Right hindlimb (tissue), 1 donor: ENCODE results near the gene GPANK1.
A peak's percentile ranks its signal among the peaks of the same experiment; 100 is the strongest.

Experiments
- DNase-seq: peaks from one replicate; pipeline ENCODE4 v3.0.0-alpha.2; 2018

The GPANK1 gene

DNA sequence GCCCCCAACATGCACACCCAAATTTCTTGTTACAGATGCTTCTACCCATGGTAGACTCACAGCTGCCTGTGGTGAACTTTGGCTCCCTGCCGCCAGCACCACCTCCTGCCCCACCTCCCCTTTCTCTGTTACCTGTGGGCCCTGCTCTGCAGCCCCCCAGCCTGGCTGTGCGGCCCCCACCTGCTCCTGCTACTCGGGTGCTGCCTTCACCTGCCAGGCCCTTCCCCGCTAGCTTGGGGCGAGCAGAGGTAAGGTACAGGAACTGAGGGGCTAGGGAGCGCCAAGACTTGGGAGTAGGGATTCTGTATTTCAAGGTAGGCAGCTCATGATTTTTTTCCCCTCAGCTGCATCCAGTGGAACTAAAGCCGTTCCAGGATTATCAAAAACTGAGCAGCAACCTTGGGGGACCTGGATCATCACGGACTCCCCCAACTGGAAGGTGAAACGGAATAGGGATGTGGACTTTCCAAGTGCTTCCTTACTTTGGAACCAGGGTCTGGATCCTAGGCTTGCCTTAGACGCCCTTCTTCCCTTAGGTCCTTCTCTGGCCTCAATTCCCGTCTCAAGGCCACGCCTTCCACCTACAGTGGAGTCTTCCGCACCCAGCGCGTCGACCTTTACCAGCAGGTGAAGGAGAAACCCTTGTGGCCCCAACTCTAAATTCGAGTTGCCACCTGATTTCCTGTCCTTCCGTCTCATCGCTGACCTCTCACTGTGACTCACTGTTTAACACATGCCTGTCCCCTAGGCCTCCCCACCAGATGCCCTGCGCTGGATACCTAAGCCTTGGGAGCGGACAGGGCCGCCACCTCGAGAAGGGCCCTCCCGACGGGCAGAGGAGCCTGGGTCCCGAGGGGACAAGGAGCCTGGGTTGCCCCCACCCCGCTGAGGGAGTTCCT is 27.9 kb downstream of the GPANK1 start:
- no peak for DNase-seq

DNA sequence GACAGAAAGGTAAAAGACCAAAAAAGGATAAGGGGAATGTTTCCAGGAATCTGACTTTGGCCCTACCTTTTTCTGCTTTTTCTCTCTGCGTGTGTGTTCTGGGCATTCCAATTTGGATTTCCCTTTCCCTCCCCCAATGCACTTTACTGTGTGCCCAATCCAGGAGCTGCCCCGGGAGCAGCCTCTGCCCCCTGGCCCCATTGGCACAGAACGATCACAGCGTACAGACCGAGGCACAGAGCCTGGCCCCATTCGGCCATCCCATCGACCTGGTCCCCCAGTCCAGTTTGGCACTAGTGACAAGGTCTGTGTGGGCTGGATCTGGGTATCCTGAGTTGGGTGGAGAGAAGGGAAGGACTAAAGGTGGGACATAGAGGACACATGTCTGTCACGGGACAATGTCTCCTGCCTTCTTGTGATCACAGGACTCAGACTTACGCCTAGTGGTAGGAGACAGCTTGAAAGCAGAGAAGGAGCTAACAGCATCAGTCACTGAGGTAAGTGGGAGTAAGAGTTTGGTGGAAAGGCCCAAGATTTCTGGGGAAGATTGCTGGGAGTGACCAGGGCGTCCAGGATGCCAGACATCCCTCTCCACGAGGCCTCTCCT is 29.7 kb downstream of the GPANK1 start:
- DNase-seq, result no peak

DNA sequence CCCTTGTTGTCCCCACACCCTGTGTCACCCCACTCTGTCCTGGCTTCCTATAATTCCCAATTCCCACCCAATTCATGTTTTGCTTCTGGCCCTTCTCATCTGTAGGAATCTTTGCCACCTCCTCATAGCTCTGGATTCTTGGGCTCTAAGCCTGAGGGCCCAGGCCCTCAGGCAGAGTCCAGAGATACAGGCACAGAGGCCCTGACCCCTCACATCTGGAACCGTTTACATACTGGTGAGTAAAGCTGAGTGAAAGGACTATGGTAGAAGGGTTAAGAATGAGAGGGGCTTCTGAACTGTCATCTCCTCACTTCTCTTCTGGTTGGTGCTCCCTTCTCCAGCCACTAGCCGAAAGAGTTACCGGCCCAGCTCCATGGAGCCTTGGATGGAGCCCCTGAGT is 30.7 kb downstream of the GPANK1 start:
- no peak for DNase-seq

DNA sequence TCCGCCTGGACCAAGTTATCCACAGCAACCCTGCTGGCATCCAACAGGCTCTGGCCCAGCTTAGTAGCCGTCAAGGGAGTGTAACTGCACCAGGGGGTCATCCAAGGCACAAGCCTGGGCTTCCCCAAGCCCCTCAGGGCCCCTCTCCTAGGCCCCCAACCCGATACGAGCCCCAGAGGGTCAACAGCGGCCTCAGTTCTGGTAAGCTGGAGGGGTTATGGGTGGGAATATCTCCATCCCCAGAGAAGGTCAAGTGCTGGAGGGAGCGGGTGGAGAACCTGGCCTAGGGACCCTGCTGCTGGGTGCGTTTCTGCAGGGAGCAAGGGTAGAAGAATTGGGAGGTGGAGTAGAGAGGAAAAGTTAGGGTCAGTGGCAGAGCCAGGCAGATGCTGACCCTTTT is 31.4 kb downstream of the GPANK1 start:
- no peak for DNase-seq

DNA sequence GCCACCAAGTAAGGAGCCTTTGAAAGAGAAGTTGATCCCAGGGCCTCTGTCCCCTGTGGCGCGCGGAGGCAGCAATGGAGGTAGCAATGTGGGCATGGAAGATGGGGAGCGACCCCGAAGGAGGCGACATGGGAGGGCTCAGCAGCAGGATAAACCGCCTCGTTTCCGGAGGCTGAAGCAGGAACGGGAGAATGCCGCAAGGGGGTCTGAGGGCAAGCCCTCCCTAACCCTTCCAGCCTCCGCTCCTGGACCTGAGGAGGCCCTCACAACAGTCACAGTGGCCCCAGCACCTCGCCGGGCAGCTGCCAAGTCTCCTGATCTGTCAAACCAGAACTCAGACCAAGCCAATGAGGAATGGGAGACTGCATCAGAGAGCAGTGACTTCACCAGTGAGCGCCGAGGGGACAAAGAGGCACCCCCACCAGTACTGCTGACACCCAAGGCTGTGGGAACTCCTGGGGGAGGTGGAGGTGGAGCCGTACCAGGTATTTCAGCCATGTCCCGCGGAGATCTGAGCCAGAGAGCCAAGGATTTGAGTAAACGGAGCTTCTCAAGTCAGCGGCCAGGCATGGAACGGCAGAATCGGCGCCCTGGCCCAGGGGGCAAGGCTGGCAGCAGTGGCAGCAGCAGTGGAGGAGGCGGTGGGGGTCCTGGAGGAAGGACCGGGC is 32.4 kb downstream of the GPANK1 start:
- no peak for DNase-seq

DNA sequence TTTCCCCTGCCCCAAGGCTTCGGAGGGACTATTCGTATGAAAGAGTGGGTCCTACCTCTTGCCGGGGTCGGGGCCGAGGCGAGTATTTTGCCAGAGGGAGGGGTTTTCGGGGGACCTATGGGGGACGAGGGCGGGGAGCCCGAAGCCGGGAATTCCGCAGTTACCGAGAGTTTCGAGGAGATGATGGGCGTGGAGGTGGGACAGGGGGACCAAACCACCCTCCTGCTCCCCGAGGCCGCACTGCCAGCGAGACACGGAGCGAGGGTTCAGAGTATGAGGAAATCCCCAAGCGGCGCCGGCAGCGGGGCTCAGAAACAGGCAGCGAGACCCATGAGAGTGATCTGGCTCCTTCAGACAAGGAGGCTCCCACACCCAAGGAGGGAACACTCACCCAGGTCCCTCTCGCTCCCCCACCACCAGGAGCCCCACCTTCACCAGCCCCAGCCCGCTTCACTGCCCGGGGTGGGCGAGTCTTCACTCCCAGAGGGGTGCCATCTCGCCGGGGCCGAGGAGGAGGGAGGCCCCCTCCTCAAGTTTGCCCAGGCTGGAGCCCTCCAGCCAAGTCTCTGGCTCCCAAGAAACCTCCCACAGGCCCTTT is 33.0 kb downstream of the GPANK1 start:
- DNase-seq, result no peak

DNA sequence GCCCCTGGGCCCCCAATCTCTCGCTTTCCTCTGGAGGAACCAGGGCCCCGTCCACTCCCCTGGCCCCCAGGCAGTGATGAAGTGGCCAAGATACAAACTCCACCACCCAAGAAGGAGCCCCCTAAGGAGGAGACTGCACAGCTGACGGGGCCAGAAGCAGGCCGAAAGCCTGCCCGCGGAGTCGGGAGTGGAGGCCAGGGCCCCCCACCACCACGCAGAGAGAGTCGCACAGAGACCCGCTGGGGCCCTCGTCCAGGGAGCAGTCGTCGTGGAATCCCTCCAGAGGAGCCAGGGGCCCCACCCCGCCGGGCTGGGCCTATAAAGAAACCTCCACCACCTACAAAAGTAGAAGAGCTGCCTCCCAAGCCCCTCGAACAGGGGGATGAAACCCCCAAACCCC is 33.6 kb downstream of the GPANK1 start:
- peak; percentile 20 for DNase-seq

DNA sequence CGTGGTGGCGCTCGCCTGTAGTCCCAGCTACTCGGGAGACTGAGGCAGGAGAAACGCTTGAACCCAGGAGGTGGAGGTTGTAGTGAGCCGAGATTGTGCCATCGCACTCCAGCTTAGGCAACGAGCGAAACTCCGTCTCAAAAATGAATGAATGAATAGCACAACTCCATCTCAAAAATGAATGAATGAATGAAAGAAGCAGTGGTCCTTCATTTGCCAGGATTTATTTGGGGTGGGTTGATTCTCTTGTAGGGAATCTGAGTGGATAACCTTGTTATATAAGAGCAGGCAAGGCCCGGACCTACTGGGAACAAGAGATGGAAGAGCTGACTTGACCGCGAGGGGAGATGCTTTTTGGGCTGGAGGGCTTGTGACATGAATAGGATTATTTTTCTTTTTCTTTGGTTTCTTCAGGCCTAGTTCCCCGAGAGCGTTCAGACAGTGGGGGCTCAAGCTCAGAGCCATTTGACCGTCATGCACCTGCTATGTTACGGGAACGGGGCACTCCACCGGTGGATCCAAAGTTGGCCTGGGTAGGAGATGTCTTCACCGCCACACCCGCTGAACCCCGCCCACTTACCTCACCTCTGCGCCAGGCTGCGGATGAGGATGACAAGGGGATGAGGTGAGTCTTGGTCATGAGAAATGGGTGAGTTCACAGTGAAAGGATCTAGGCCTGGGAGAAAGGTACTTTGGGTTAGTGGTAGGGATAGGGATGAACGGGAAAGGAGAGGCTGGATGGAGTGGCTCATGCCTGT is 34.4 kb downstream of the GPANK1 start:
- DNase-seq, result peak; percentile 18

DNA sequence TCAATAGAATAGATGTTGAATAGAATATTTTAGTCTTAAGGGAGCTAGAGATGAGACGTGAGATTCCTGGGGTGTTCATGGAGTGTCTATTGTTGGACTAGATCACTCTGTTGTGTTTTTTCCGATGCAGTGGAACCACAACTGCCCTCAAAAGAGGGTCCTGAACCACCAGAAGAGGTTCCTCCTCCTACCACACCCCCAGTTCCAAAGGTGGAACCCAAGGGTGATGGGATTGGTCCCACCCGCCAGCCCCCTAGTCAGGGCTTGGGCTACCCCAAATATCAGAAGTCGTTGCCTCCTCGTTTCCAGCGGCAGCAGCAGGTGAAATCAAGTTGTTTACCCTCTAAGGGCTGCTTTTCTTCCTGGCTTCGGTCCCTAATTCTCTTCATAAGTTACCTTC is 35.8 kb downstream of the GPANK1 start:
- DNase-seq, result peak; percentile 7

DNA sequence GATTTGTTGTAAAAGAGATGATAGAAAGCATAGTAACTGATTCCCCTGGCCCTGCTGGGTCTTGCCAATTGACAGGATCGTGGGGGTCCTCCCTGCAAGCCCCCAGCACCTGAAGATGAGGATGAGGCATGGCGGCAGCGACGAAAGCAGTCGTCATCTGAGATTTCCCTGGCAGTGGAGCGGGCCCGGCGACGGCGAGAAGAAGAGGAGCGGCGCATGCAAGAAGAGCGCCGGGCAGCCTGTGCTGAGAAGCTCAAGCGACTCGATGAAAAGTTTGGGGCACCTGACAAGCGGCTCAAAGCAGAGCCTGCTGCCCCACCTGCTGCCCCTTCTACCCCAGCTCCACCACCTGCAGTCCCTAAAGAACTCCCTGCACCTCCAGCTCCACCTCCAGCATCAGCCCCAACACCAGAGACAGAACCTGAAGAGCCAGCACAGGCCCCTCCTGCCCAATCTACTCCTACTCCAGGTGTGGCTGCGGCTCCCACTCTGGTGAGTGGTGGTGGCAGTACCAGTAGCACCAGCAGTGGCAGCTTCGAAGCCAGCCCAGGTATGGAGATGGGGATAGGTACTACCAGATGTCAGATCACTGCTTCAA is 37.0 kb downstream of the GPANK1 start:
- peak; percentile 9 for DNase-seq

DNA sequence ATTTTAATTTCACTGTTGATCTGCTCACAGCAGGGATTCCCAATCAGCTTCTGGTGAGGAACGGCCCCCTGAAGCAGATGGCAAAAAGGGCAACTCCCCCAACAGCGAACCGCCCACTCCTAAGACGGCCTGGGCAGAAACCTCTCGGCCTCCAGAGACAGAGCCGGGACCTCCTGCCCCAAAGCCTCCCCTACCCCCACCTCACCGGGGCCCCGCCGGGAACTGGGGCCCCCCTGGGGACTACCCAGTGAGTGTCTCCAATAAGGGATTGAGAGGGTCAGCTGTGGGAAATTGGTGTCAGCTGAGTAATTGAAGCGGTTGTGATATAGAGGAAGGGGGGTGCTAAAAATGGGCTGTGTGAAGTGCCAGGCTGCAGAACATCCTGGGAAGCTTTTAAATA is 37.8 kb downstream of the GPANK1 start:
- DNase-seq, result peak; percentile 19

DNA sequence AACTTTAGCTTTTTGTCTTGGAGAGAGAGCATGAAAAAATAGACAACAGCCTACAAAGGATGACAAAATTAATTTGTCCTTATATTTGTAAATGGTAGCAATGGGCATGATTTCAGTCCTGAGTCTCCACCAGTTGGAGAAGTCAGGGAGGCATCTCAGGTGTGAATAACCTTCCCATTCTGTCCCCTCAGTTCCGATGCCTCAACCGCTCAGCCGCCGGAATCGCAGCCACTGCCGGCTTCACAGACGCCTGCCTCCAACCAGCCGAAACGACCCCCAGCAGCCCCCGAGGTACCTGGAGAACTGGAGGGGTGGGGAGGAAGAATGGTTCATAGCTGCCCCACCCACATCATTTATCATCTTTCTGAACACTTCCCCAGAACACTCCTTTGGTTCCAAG is 40.7 kb downstream of the GPANK1 start:
- no peak for DNase-seq

DNA sequence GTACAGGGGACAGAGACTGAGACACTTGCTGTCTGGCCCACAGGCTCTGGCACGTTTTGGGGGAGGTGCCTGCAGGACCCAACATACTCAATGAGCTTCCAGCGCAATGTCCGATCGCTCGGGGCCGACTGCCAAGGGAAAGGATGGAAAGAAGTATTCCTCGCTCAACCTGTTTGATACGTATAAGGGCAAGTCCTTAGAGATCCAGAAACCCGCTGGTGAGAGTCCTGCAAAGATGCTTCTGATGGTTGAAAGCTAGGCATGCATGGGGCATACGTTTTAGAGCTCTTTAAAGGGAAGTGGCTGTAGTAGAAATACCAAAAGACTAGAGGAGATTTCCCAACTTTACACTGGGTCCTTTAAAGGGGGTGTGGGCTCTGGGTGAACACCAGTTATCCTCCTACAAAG is 42.1 kb downstream of the GPANK1 start:
- DNase-seq, result peak; percentile 24

DNA sequence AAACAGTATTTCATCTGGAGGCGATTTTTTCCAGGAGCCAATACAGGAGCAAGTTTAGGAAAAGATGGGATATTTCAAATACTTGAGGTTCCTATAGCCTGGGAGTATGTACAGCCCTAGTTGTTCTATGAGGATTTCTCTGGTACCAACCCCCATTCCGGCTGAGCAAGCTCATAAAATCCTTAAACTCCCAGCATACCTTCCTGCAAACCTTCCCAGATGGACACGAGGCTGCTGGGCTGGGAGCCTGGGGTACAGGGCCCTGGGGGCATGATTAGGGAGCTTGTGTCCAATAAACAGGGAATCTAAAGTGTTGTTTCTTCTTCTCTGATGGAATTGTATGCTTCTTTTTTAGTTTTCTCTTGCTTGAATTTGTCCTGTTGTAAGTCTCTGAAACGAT is 42.8 kb downstream of the GPANK1 start:
- DNase-seq, result peak; percentile 11

DNA sequence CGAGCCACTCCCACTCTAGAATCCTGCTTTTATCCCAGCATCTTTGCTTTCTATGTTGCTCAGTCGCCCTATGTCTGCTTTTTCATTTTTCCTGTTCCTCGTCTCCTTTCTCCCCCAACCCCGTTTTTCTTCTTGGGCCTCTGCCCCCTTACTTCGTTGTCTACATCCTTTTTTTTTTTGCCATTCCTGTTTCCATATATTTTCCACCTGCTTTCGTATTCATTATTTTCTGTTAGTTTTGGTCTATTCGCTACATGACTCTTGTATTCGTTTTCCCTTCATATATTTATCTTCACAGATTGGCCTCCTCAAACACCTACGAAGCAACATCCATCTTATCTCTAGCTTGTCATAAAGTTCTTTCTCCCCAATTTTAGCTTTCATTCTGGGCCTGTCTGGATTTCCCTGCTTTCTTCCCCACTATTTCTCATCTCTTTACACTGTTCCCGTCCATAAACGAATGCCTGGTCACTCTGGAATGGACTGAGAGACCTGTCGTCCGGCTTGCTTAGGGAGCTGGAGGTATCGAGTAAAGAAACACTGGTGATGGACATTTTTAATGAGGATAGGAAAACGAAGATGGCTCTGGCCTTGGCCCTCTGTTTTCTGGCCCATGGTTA is 43.4 kb downstream of the GPANK1 start:
- DNase-seq, result peak; percentile 17

DNA sequence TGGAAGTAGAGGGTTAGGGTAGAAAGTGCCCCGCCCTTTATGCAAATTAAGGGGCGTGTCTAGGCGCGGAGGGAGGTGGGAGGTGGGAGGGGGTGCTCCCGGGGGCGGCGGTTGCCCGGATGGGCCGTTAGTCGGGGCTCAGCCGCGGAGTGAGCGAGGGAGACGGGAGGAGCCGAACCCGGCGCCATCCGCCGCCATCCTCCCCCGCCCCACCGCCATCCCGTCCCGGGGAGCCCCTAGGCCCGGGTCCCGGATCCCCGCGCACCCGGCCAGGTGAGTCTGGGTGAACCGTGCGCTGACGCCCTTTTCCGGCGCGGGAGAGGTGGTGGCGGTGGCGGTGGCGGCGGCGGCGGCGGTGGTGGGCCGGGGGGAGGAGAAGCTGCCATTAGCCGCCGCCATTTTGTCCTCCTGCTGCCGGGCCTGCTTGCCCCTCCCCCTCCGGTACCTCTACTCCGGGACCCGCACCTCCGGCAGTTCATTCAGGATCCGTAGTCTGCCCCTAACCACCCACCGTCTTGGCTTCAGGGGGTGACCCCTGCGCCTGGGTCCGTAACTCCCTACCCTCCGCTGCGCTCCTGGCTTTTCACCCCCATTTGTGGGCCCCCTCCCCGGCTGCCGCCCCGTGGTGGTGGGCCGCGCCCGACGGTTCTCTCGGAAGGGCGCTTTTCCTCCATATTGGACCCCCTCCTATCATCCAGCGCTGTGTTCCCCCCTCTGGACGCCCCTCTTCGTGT is 44.0 kb downstream of the GPANK1 start, which contains the start of gene PRRC2A:
Gene PRRC2A, plus strand, starts transcription at position 130 of the 734 bp plus-strand sequence. CDS start 2,075 bp downstream, outside the sequence.
- no peak for DNase-seq

DNA sequence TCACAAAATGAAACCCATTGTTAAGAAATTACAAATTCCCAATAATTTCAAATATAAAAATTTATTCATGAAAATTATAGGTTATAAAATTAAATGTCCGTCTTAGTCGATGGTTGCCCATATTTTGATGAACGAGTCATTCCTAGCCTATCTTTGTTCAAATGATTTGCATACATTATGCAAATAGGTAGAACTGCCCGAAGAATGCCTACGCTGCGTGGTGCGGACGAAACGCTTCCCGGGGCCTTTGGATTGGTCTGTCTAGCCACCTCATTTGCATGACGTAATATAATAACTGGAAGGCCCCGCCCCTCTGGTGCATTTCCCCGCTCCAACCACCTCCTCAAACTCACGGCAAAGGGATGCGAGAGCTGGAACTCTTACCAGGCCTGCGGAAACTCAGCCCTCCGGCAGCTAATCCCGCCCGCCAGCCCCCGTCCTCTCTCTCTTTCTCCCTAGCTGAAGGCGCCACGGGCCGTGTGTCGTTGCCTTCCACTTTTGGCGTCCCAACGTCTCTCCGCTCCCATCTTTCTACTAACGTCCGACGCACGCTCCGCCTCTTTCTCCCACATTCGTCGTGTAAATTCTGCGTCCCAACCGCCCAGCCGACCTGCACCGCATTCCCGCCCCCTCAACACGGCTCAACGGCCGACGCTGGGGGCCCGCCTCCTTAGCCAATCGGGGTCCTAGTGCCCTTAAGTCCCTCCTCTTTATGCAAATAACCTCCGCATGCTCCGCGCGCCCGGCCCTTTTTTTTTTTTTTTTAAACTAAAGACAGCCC is 44.8 kb downstream of the GPANK1 start:
- DNase-seq, result peak; percentile 99

DNA sequence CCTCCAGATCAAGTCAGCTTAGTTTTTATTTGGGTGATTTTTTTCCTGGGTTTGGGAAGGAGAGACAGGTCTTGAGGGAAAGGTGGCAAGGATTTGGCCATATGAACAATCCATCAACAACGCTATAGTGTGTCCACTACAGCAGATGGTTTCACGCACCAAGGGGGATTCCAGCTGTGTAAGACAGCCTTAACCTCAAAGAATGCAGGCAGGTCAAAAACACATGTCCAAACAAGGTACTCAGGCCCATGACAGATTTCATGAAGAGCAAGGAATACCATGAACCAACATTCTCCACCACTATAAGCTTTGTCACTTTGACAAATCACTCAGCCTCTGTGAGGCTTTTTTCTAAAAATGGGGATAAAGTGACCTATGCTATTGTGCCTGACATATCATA is 47.8 kb downstream of the GPANK1 start:
- DNase-seq, result no peak

DNA sequence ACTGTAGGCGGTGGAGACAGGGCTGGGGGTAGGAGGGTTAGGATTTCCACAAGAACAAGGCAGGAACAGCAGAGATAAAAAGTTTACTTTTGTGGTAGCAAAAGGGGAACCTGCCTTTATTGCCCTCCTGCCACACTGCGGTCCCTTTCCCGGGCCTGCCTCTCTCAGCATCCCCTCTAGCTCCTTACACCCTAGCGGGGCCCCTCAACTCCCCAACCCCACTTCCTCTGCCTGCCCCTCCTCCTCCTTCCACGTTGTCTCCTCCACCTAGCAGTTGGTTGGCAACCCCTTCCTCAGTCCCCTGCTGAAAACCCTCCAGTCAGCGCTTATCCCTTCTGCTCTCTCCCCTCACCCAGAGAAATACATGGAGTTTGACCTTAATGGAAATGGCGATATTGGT is 49.0 kb downstream of the GPANK1 start:
- no peak for DNase-seq
